HUES48 (cell line): ENCODE data around the gene CDKN1A.
"Not testable (repeated sequence)": the region's sequence is repeated elsewhere in the genome, so short reads cannot be mapped to it uniquely, and the experiment has no call there.

ENCODE experiments used
- H3K27ac ChIP-seq: one replicate; pipeline ENCODE4 v1.7.0; 2013; ENCODE audit warnings: low read depth, low read length, inconsistent platforms
- H3K27me3 ChIP-seq: 2 replicates; pipeline ENCODE4 v1.6.1; 2013; ENCODE audit warnings: mild to moderate bottlenecking, low read length; ENCODE audit not compliant: control insufficient read depth, insufficient read depth
- H3K36me3 ChIP-seq: 2 replicates; pipeline ENCODE4 v1.6.1; 2013; ENCODE audit warnings: low read length; ENCODE audit not compliant: control insufficient read depth, insufficient read depth
- H3K4me1 ChIP-seq: 2 replicates; pipeline ENCODE4 v1.6.1; 2013; ENCODE audit warnings: mild to moderate bottlenecking, low read length; ENCODE audit not compliant: control insufficient read depth, insufficient read depth
- H3K4me3 ChIP-seq: 2 replicates; pipeline ENCODE4 v1.5.1; 2013; ENCODE audit warnings: mild to moderate bottlenecking, low read depth, low read length
- H3K9ac ChIP-seq: 2 replicates; pipeline ENCODE4 v1.6.1; 2013; ENCODE audit warnings: mild to moderate bottlenecking, low read depth, low read length, moderate library complexity
- H3K9me3 ChIP-seq: 2 replicates; pipeline ENCODE4 v1.6.1; 2013; ENCODE audit warnings: low read length; ENCODE audit not compliant: control insufficient read depth, insufficient read depth

Gene CDKN1A

DNA sequence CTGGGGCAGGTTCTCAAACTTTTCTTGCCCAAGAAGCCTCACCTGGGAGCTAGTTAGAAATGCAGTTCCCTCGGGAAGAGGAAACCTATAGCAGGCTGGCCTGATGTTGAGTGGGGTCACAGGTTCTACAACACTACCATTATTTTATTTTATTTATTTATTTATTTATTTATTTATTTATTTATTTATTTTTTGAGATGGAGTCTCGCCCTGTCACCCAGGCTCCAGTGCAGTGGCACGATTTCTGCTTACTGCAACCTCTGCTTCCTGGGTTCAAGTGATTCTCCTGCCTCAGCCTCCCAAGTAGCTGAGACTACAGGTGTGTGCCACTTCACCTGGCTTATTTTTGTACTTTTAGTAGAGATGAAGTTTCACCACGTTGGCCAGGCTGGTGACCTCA, 45.5 kb downstream of the CDKN1A start:
- not testable (repeated sequence) for H3K27ac ChIP-seq, H3K9me3 ChIP-seq, H3K36me3 ChIP-seq, H3K9ac ChIP-seq, H3K4me3 ChIP-seq, H3K27me3 ChIP-seq, H3K4me1 ChIP-seq

DNA sequence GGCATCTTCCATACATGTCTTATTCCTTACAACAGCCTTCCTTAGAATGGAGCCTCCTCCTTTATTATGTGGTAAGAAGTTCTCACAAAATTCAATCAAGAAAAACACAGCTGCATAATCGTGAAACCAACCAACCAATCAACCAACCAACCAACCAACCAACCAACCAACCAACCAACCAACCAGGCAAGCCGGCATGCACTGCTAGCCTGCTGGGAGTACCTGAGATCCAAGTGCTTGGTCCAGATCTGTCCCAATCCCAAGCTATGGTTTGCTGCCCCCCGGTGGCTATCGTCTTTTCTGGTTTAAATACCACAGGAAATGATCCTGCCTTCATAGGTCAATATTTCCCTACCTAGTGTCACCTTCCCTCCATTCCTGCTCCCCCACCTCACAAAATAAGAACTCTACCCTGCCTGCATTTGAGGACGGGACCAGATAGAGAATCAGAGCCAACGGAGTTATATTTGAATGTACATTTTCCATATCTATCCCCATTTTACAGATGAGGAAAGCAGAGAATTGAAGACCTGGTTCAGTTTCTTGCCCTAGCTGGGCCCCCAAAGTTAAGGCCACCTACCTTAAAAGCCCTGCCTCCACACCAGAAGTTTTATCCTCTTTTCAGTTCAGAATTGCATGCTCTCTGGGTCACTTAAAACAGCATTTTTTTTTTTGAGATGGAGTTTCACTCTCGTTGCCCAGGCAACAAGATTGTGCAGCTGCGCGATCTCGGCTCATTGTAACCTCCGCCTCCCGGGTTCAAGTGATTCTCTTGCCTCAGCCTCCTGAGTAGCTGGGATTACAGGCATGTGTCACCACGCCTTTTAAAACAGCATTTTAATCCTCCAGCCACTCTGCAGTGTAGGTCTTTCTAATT, 46.2 kb downstream of the CDKN1A start:
- no peak overlapping the region for H3K4me3 ChIP-seq
- H3K4me1 ChIP-seq: no peaks in the 10 kb centered on the region
- no peaks in the 10 kb centered on the region for H3K36me3 ChIP-seq
- H3K9ac ChIP-seq: no peak overlapping the region
- H3K9me3 ChIP-seq: no peaks in the 10 kb centered on the region
- H3K27ac ChIP-seq: no peak overlapping the region
- no peaks in the 10 kb centered on the region for H3K27me3 ChIP-seq

DNA sequence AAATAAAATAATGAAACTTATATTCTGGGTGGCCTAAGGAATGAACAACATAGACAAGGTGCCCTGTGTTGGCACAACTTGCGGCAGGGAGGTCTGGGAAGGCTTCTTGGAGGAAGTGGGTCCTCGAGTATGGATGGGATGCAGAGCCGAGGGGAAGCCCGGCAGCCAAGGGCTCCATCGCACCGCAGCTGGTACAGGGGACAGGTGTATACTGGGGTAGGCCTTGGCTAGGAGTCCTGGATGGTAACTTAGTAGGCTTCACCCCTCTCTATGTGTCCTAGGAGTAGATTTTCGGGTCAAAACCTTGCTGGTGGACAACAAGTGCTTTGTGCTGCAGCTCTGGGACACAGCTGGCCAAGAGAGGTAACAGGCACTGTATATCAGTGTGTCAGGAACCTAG, 47.1 kb downstream of the CDKN1A start:
- Histone ChIP-seq H3K36me3 (no peaks in the 10 kb centered on the region), H3K9me3 (no peaks in the 10 kb centered on the region), H3K4me1 (no peaks in the 10 kb centered on the region), H3K4me3 (no peak overlapping the region), H3K27ac (no peak overlapping the region), H3K9ac (no peak overlapping the region), H3K27me3 (no peaks in the 10 kb centered on the region)

DNA sequence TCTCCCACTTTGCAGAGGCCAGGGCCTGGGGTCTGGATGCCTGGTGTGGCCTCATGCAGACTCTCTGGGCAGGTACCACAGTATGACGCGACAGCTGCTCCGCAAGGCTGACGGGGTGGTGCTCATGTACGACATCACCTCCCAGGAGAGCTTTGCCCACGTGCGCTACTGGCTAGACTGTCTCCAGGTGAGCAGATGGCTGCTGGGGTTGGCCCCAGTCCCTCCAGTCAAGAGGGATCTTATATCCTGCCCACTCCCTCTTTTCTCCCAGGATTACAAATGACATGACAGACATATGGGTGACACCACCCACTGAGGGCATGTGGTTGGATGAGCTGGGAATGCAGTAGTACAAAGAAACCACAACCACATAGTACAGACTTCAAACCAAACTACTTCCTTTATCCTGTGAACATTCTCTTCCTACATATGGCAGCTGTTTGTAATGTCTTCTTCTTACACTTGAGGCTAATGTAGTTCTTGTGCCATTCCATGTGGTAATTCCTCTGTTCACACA, 49.0 kb downstream of the CDKN1A start:
- H3K27me3 ChIP-seq: no peaks in the 10 kb centered on the region
- H3K36me3 ChIP-seq: no peaks in the 10 kb centered on the region
- H3K4me1 ChIP-seq: peaks cover 6% of the 10 kb centered on the region
- no peak overlapping the region for H3K27ac ChIP-seq
- H3K4me3 ChIP-seq: no peak overlapping the region
- no peak overlapping the region for H3K9ac ChIP-seq
- no peaks in the 10 kb centered on the region for H3K9me3 ChIP-seq

DNA sequence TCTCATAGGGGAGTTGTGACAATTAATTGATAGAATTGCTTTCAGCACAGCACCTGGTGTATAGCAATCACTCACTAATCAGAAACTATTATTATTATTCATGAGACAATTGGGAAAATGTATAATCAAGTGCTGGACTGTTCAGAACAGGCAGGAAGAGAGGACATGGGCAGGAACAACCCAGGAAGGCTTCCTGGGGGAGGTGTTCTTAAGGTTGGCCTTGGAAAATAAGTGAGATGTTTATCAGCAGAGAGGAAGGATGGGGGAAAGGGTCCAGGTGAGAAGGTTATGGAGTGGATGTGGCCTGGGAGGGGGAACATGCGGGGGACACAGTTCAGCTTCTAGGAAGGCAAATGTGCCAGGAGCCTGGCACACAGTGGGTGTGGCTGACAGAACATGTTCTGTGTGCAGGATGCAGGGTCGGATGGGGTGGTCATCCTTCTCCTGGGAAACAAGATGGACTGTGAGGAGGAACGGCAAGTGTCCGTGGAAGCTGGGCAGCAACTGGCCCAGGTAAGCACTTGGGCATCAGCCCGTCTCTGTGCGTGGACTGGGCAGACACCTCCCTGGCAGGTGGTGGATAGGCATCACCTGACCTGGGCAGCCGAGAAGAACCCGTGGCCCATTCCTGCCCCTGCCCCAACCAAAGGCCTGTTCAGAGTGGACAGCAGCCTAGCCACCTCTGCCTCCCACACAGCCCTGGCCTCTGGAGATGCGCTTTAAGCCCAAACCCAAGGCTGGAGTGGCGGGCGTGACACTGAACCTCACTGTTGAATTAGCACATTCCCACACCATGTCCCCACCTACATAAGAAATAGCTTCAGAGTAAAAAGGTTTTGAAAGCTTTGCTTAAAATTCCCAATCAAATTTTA, 50.0 kb downstream of the CDKN1A start:
- H3K9ac ChIP-seq: no peak overlapping the region
- no peaks in the 10 kb centered on the region for H3K27me3 ChIP-seq
- H3K27ac ChIP-seq: no peak overlapping the region
- no peak overlapping the region for H3K4me3 ChIP-seq
- no peaks in the 10 kb centered on the region for H3K36me3 ChIP-seq
- peaks cover 6% of the 10 kb centered on the region for H3K4me1 ChIP-seq
- no peaks in the 10 kb centered on the region for H3K9me3 ChIP-seq

DNA sequence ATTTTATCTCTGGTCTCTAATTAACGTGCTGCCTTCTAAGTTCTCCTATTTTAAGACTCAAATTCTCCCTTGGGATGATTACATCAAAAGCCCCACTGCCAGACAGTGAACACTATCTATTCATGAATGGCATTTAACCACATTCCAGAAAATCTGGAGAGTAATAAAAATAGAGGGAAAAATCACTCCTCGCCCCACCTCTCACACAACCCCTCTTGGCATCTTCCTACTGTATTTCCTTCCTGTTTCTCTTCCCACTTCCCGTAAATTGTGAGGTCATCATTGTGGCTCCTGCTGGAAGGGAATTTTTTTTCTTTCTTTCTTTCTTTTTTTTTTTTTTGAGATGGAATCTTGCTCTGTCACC, 50.6 kb downstream of the CDKN1A start:
- no peaks in the 10 kb centered on the region for H3K9me3 ChIP-seq
- H3K4me1 ChIP-seq: peaks cover 6% of the 10 kb centered on the region
- no peaks in the 10 kb centered on the region for H3K36me3 ChIP-seq
- no peak overlapping the region for H3K9ac ChIP-seq
- no peak overlapping the region for H3K4me3 ChIP-seq
- H3K27ac ChIP-seq: no peak overlapping the region
- H3K27me3 ChIP-seq: no peaks in the 10 kb centered on the region

DNA sequence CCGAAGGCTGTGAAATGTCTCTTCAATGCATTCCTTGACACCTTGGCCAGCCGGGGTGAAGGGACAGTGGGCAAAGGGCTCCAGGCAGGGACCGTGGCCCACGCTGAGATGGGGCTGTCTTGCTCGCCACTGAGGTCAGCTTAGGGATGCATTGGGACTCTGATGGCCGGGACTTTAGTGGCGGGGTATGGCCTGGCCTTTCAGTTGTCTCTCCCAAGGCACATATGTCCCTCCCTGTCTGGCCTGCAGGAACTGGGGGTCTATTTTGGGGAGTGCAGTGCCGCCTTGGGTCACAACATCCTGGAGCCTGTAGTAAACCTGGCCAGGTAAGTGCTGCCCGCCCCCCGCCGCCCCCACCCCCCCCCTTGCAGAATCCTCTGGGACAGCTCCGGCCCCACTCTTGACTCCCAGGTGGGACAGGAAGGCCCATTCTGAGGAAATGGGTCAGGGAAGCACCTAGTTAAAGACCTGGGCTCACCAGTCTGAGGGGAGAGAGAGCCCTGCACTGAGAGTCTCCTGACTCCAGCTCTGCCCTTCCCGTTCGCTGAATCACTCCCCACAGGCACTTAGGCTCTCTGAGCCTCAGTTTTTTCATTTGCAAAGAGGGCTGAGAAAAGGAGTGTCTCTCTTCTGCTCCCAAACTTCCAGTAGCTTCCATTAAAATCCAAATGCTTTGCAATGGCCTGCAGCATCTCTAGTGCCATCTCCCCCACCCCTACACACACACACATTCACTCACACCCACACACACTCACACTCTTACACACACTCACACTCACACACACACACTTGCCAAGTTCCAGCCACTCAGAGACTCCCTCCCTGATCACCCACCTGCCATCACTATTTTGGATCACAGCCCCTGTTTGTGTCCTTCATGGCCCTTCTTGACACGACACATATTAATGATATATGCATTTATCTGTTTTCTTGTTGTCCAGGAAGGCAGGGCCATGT, 52.2 kb downstream of the CDKN1A start:
- Histone ChIP-seq H3K4me1 (peaks cover 14% of the 10 kb centered on the region), H3K9me3 (no peaks in the 10 kb centered on the region), H3K9ac (no peak overlapping the region), H3K27ac (no peak overlapping the region), H3K4me3 (no peak overlapping the region), H3K36me3 (no peaks in the 10 kb centered on the region), H3K27me3 (no peaks in the 10 kb centered on the region)

DNA sequence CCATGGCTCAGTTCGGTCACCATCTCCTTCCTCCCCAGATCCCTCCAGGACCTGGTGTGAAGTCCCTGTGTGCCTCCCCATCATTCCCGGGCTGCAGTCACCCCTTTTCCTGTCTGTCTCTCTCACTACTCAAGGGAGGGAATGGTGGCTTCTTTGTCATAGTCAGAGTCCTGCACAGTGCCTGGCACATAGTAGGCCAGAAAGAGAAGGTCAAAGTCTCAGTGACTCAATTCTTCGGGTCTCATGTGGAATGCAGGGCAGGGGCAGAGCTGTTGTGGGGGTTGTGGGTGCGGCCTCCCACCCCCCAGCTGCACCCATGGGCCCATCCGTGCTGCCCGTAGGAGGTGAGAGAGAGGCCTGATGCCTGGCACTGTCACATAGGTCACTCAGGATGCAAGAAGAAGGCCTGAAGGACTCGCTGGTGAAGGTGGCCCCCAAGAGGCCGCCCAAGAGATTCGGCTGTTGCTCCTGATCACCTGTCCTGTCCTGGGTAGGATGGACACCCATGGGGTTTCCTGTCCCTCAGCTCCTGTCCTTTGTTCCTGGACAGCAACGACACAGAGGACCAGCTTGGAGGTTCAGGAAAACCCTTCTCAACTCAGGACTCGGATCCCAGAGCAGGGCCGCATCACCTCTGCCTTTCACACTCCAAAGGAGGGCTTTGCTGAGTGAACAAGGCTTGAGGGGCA, 53.3 kb downstream of the CDKN1A start:
- H3K4me3 ChIP-seq: no peak overlapping the region
- no peaks in the 10 kb centered on the region for H3K36me3 ChIP-seq
- no peak overlapping the region for H3K27ac ChIP-seq
- H3K4me1 ChIP-seq: peaks cover 16% of the 10 kb centered on the region
- no peaks in the 10 kb centered on the region for H3K27me3 ChIP-seq
- H3K9me3 ChIP-seq: no peaks in the 10 kb centered on the region
- no peak overlapping the region for H3K9ac ChIP-seq

DNA sequence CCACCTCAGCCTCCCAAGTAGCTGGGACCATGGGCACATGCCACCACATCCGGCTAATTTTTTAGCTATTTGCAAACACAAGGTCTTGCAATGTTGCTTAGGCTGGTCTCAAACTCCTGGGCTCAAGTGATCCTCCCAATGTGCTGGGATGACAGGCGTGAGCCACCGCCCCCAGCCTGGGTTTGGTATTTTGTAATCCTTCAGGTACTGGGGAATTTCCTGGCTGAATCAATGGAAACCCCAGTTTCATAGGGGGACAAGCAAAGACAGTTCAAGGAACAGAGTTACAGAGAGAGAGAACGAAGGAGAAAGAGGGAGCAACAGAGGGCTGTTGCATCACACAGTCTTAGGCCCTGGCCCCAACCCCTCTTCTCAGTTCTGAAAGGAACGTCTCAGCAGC, 54.8 kb downstream of the CDKN1A start:
- Histone ChIP-seq H3K27me3 (no peaks in the 10 kb centered on the region), H3K36me3 (no peaks in the 10 kb centered on the region), H3K4me3 (no peak overlapping the region), H3K4me1 (peaks cover 16% of the 10 kb centered on the region), H3K9me3 (no peaks in the 10 kb centered on the region), H3K27ac (no peak overlapping the region), H3K9ac (no peak overlapping the region)

DNA sequence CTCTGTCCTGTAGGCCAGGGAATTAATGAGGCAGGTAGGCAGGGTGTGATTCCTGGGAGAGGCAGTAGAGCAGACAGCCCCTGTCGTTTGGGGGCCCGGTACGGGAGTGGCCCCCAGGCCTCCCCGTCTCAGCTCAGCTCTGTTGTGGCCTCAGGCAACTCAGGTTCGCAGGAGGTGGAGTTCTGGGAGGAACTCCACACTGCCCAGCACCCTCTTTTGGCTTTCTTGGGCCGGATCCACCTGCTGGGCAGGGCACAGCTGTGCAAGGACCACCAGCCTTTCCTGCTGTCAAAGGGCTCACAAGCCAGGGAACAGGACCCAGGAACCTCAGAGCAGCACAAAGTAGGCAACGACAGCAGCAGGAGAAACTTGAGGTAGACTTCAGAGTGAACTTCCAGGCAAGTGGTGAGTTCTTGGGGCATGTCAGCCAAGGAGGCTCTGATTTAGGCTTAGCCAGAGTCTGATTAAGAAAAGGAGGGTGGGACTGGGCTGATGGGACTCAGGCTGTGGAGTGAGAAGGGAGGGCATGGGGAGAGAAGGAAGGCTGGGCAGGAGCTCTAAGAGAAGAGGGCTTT, 56.1 kb downstream of the CDKN1A start:
- Histone ChIP-seq H3K4me1 (peaks cover 16% of the 10 kb centered on the region), H3K9me3 (no peaks in the 10 kb centered on the region), H3K9ac (no peak overlapping the region), H3K27ac (no peak overlapping the region), H3K4me3 (no peak overlapping the region), H3K36me3 (no peaks in the 10 kb centered on the region), H3K27me3 (no peaks in the 10 kb centered on the region)
